DOHH2 (cell line): Measurements from ENCODE around the gene RASAL2.

Experiments used
- H3F3A ChIP-seq: fragments of 200-600 bp; sonication (generic), shearing (Covaris generic); 2 replicates; pipeline ENCODE4 v1.6.0; 2016; ENCODE audit warnings: antibody characterized with exemption, mild to moderate bottlenecking; ENCODE audit not compliant: control insufficient read depth, insufficient read depth
- H3K27ac ChIP-seq: fragments of 200-600 bp; sonication (generic); 2 replicates; pipeline ENCODE4 v1.5.1; 2014; ENCODE audit warnings: low read depth, mild to moderate bottlenecking, low read length, moderate library complexity
- H3K27me3 ChIP-seq: fragments of 200-600 bp; sonication (generic); 2 replicates; pipeline ENCODE4 v1.6.1; 2014; ENCODE audit warnings: mild to moderate bottlenecking, low read length, mixed read lengths; ENCODE audit not compliant: control insufficient read depth
- H3K36me3 ChIP-seq: fragments of 200-600 bp; sonication (generic); 2 replicates; pipeline ENCODE4 v1.6.1; 2014; ENCODE audit warnings: mild to moderate bottlenecking, low read length, moderate library complexity, mixed read lengths; ENCODE audit not compliant: control insufficient read depth
- H3K4me1 ChIP-seq: fragments of 200-600 bp; sonication (generic); 2 replicates; pipeline ENCODE4 v1.6.1; 2014; ENCODE audit warnings: mild to moderate bottlenecking, low read length, mixed read lengths; ENCODE audit not compliant: control insufficient read depth
- H3K4me2 ChIP-seq: fragments of 200-600 bp; sonication (generic); 2 replicates; pipeline ENCODE4 v1.6.0; 2014; ENCODE audit warnings: mild to moderate bottlenecking, low read length, moderate library complexity
- H3K4me3 ChIP-seq: fragments of 200-600 bp; sonication (generic); 2 replicates; pipeline ENCODE4 v1.5.1; 2014; ENCODE audit warnings: mild to moderate bottlenecking, low read length, mixed read lengths
- H3K79me2 ChIP-seq: fragments of 200-600 bp; sonication (generic); 2 replicates; pipeline ENCODE4 v1.6.1; 2014; ENCODE audit warnings: mild to moderate bottlenecking, low read length, mixed read lengths; ENCODE audit not compliant: control insufficient read depth
- H3K9me2 ChIP-seq: fragments of 200-600 bp; sonication (generic); replicated peaks from 2 replicates; pipeline ENCODE4 v1.6.1; 2014; ENCODE audit warnings: mild to moderate bottlenecking, low read length, mixed read lengths; ENCODE audit not compliant: control insufficient read depth
- H3K9me3 ChIP-seq: fragments of 200-600 bp; sonication (generic); 2 replicates; pipeline ENCODE4 v1.6.1; 2014; ENCODE audit warnings: antibody characterized with exemption, low read length, mixed read lengths; ENCODE audit not compliant: control insufficient read depth, insufficient read depth
- H4K20me1 ChIP-seq: fragments of 200-600 bp; sonication (generic); 2 replicates; pipeline ENCODE4 v1.6.0; 2014; ENCODE audit warnings: low read depth, mild to moderate bottlenecking, antibody characterized with exemption, low read length, moderate library complexity; ENCODE audit not compliant: control insufficient read depth, insufficient read depth
- CTCF ChIP-seq: fragments of 200-600 bp; sonication (generic); IDR thresholded peaks from one replicate; pipeline ENCODE4 v1.5.1; 2014; ENCODE audit warnings: antibody characterized with exemption, mild to moderate bottlenecking, low read depth, low read length; ENCODE audit not compliant: poor library complexity, severe bottlenecking
- EZH2phosphoT487 ChIP-seq: fragments of 200-600 bp; sonication (generic); IDR thresholded peaks from 2 replicates; pipeline ENCODE4 v1.6.1; 2017; ENCODE audit warnings: borderline replicate concordance, mild to moderate bottlenecking, antibody characterized with exemption, low read length, moderate library complexity, mixed read lengths

Gene RASAL2

GRCh38 chr1:178379807-178380206, 285.9 kb downstream of the RASAL2 start:
- H3K4me2 ChIP-seq, result no peak overlapping the region
- H3K27me3 ChIP-seq, result peaks cover 13% of the 10 kb centered on the region
- H3K27ac ChIP-seq, result no peak overlapping the region
- H3F3A ChIP-seq, result no peaks in the 10 kb centered on the region
- H3K36me3 ChIP-seq, result no peaks in the 10 kb centered on the region
- H4K20me1 ChIP-seq, result no peaks in the 10 kb centered on the region
- H3K79me2 ChIP-seq, result no peaks in the 10 kb centered on the region
- TF ChIP-seq EZH2phosphoT487, result no peak
- peak; percentile 56 for TF ChIP-seq CTCF
- no peaks in the 10 kb centered on the region for H3K4me1 ChIP-seq
- H3K9me2 ChIP-seq, result no peaks in the 10 kb centered on the region
- no peaks in the 10 kb centered on the region for H3K9me3 ChIP-seq
- H3K4me3 ChIP-seq, result no peak overlapping the region

DNA sequence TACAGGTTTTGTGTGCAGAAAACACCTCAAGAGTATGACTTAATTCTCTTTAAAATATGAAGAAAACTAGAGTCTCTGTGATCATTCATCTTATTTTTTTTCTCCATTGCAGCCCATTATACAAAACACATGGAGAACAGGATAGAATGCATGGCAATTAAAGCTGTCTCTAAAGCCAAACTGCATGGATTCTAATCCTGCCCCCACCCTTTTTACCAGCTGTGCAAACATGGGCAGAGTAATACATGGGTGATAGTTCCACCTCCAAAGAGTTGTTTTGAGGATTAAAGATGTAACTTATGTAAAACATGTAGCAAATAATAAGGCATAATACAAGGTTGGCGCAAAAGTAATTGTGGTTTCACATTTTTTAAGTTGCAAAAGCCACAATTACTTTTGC, 288.5 kb downstream of the RASAL2 start:
- Histone ChIP-seq H4K20me1 (no peaks in the 10 kb centered on the region), H3K9me3 (no peaks in the 10 kb centered on the region)

DNA sequence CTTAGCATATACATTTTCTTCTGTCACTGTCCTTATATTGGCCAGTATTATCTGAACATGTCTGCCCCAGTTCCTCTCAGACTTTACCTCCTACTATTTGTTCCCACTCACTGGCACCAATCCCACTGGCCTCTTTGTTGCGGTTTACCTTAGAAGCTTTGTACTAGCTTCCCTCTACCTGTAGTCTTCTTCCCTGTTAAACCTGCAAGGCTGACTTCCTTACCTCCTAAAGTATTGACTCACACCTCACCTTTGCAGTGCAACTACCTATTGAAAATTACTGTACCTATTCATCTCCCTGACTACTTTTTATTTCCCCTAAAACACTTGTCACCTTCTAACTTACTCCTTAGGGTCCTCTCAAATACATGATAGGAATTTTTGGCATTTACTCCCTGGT, 291.8 kb downstream of the RASAL2 start:
- no peak for TF ChIP-seq CTCF
- TF ChIP-seq EZH2phosphoT487, result no peak
- peaks cover 3% of the 10 kb centered on the region for H3K27me3 ChIP-seq
- H3K79me2 ChIP-seq, result no peaks in the 10 kb centered on the region
- H4K20me1 ChIP-seq, result no peaks in the 10 kb centered on the region
- H3K36me3 ChIP-seq, result no peaks in the 10 kb centered on the region
- no peaks in the 10 kb centered on the region for H3K4me1 ChIP-seq
- H3K9me3 ChIP-seq, result no peaks in the 10 kb centered on the region
- no peaks in the 10 kb centered on the region for H3F3A ChIP-seq
- H3K27ac ChIP-seq, result no peak overlapping the region
- H3K9me2 ChIP-seq, result no peaks in the 10 kb centered on the region
- no peak overlapping the region for H3K4me3 ChIP-seq
- no peak overlapping the region for H3K4me2 ChIP-seq

More for the DNA sequence above, 288.5 kb downstream of the RASAL2 start:
- no peak for TF ChIP-seq EZH2phosphoT487
- TF ChIP-seq CTCF, result no peak
- H3K79me2 ChIP-seq, result no peaks in the 10 kb centered on the region
- no peaks in the 10 kb centered on the region for H3K36me3 ChIP-seq
- no peaks in the 10 kb centered on the region for H3K9me2 ChIP-seq
- no peak overlapping the region for H3K4me2 ChIP-seq
- H3F3A ChIP-seq, result no peaks in the 10 kb centered on the region
- H3K27ac ChIP-seq, result no peak overlapping the region
- H3K27me3 ChIP-seq, result peaks cover 3% of the 10 kb centered on the region
- no peaks in the 10 kb centered on the region for H3K4me1 ChIP-seq
- H3K4me3 ChIP-seq, result no peak overlapping the region
